GM12878 (cell line): ENCODE results near the gene ABCF1. TPM values are rescaled to one million over a fixed set of nuclear protein-coding genes. Genes with fewer than 3 reads are reported as not detected.

ENCODE experiments used
- ATAC-seq: fragments of 200-7000 bp; cut with Tn5 transposase; 3 replicates; pipeline ENCODE4 v1.9.1; 2020; ENCODE audit warnings: mild to moderate bottlenecking, moderate library complexity
- BruUV-seq: library from RNA; stranded (reverse); fragments of 400-500 nt; replicated peaks from 2 replicates; lab custom pipeline; 2021; lab: Mats Ljungman, UMichigan
- CTCF ChIA-PET: fragments of 300-600 bp; sonication (Branson Sonifier 250); formaldehyde crosslinking; extraction: SDS; loops from one replicate; lab custom pipeline; 2021; ENCODE audit warnings: inconsistent platforms; lab: Yijun Ruan, JAX
- POLR2A ChIA-PET: fragments of 350-600 bp; formaldehyde crosslinking; extraction: SDS; loops from one replicate; lab custom pipeline; 2021; ENCODE audit warnings: inconsistent platforms; lab: Charles Lee
- RAD21 ChIA-PET: fragments of 300-600 bp; sonication (Branson Sonifier 250); formaldehyde crosslinking; loops from one replicate; lab custom pipeline; 2023; ENCODE audit warnings: antibody characterized with exemption; ENCODE audit not compliant: unreplicated experiment; lab: Charles Lee
- SMC1A ChIA-PET: fragments of 300-600 bp; sonication (Branson Sonifier 250); formaldehyde crosslinking; loops from one replicate; lab custom pipeline; 2023; ENCODE audit not compliant: unreplicated experiment, uncharacterized antibody; lab: Charles Lee
- DNase-seq: peaks from one replicate; pipeline ENCODE4 v3.0.0-alpha.2; 2011; ENCODE audit warnings: low read depth, low spot score
- FAIRE-seq: peaks from 3 replicates; lab custom pipeline; 2011; peaks lifted over from hg19 to GRCh38; lab: Jason Lieb, UNC
- H2AFZ ChIP-seq: 2 replicates; pipeline ENCODE4 v1.6.0; 2011; ENCODE audit warnings: low read depth, low read length, control low read depth; ENCODE audit not compliant: control insufficient read depth
- H3K27ac ChIP-seq: 2 replicates; pipeline ENCODE4 v1.5.1; 2011; ENCODE audit warnings: control low read depth; ENCODE audit not compliant: control insufficient read depth, insufficient read depth
- H3K27me3 ChIP-seq, 2 experiments: replicated peaks in 1 of 2; 2 replicates each; pipeline versions ENCODE4 v1.6.0 to v1.6.1; 2011; ENCODE audit warnings: low read length in 1 of 2; ENCODE audit not compliant: control insufficient read depth in 2 of 2, insufficient read depth in 2 of 2
- H3K36me3 ChIP-seq, 2 experiments: 2 replicates each; pipeline ENCODE4 v1.5.1; 2011; ENCODE audit warnings: low read length in 1 of 2; ENCODE audit not compliant: control insufficient read depth in 2 of 2, insufficient read depth in 2 of 2
- H3K4me1 ChIP-seq: 2 replicates; pipeline ENCODE4 v1.6.1; 2011; ENCODE audit warnings: mild to moderate bottlenecking, low read length, moderate library complexity, mixed read lengths; ENCODE audit not compliant: control insufficient read depth, insufficient read depth
- H3K4me2 ChIP-seq: 2 replicates; pipeline ENCODE4 v1.6.0; 2011; ENCODE audit warnings: control low read depth; ENCODE audit not compliant: control insufficient read depth, insufficient read depth
- H3K4me3 ChIP-seq: fragments of 200-600 bp; sonication (generic); 2 replicates; pipeline ENCODE4 v1.5.1; 2016
- H3K79me2 ChIP-seq: 2 replicates; pipeline ENCODE4 v1.6.0; 2011; ENCODE audit warnings: low read length; ENCODE audit not compliant: control insufficient read depth, insufficient read depth
- H3K9ac ChIP-seq: 2 replicates; pipeline ENCODE4 v1.8.0; 2011; ENCODE audit warnings: low read length, control low read depth, mixed read lengths; ENCODE audit not compliant: control insufficient read depth, insufficient read depth
- H3K9me3 ChIP-seq: replicated peaks from 3 replicates; pipeline ENCODE4 v1.5.1; 2011; ENCODE audit warnings: mild to moderate bottlenecking, low read length; ENCODE audit not compliant: control insufficient read depth, insufficient read depth
- H4K20me1 ChIP-seq: 2 replicates; pipeline ENCODE4 v1.6.0; 2011; ENCODE audit not compliant: control insufficient read depth, insufficient read depth
- CBX3 ChIP-seq: fragments of 200-600 bp; sonication (generic); IDR thresholded peaks from 2 replicates; pipeline ENCODE4 v1.6.1; 2016; ENCODE audit warnings: low read depth, borderline replicate concordance
- IRF4 ChIP-seq: IDR thresholded peaks from 2 replicates; pipeline ENCODE4 v1.6.1; 2011; ENCODE audit warnings: low read depth, low read length
- PML ChIP-seq: IDR thresholded peaks from 2 replicates; pipeline ENCODE4 v1.6.1; 2012; ENCODE audit warnings: low read length, inconsistent platforms
- POLR2A ChIP-seq: IDR thresholded peaks from 2 replicates; pipeline ENCODE4 v1.6.1; 2011; ENCODE audit warnings: low read depth, mild to moderate bottlenecking, low read length
- POU2F2 ChIP-seq: IDR thresholded peaks from 3 replicates; pipeline ENCODE4 v1.6.1; 2011; ENCODE audit warnings: low read depth, mild to moderate bottlenecking, low read length, borderline replicate concordance
- SMAD5 ChIP-seq: IDR thresholded peaks from 2 replicates; pipeline ENCODE4 v1.6.1; 2016; ENCODE audit warnings: antibody characterized with exemption, low read depth
- ZNF274 ChIP-seq: IDR thresholded peaks from one replicate; pipeline ENCODE4 v1.8.0; 2011; ENCODE audit not compliant: insufficient read length, insufficient read depth
- ZSCAN29 ChIP-seq: fragments of 450-650 bp; IDR thresholded peaks from 2 replicates; pipeline ENCODE4 v1.6.1; 2017; ENCODE audit warnings: mild to moderate bottlenecking, moderate library complexity
- WGBS: methylation state at CpG from one replicate; pipeline ENCODE4 v1.1.6; 2016; ENCODE audit warnings: low lambda C conversion rate; ENCODE audit not compliant: insufficient replicate concordance, insufficient coverage; ENCODE audit errors: missing lambda C conversion rate; 5-methylcytosine and 5-hydroxymethylcytosine counted together
- in situ Hi-C: fragments of 300-500 bp; cut with MboI; formaldehyde crosslinking; loops from 9 replicates; pipeline ENCODE4 v1.14.3; 2018; ENCODE audit warnings: mixed read lengths
- intact Hi-C: fragments of 100-400 bp; cut with micrococcal nuclease; formaldehyde crosslinking; loops from one replicate; pipeline ENCODE4 v1.14.2; 2022; ENCODE audit not compliant: unreplicated experiment
- polyA plus RNA-seq, 11 experiments: library from polyadenylated mRNA; depleted of rRNA in 4 of 11; unstranded in 6 of 11; stranded (reverse) in 5 of 11; fragments of >200 nt; fragmentation: Nextera tagmentation in 4 of 11; fragmentation: Illumina TruSeq in 1 of 11; extraction: Ambion mirVana in 4 of 11; extraction: Trizol in 1 of 11; gene quantifications; 1 replicate in 1 of 11; 2 replicates in 10 of 11; pipeline versions ENCODE4 v1.2.1 to v1.2.3, GENCODE V29; 2011 to 2016; ENCODE audit warnings: inconsistent platforms in 2 of 11, missing spikeins in 2 of 11, low read depth in 1 of 11
- total RNA-seq, 4 experiments: library from RNA; depleted of rRNA in 3 of 4; stranded (reverse); fragments of >200 nt in 3 of 4; fragmentation: Illumina TruSeq in 1 of 4; extraction: Trizol in 1 of 4; gene quantifications; 2 replicates each; pipeline versions ENCODE4 v1.2.1 to v1.2.3, GENCODE V29; 2013 to 2021

The ABCF1 gene
- total and polyA plus RNA-seq, 10 of the 15 experiments (the other 5 are each of a cell fraction or from before 2014, with no cell fraction given): 21.3 to 79.6 (median 55.9) TPM

DNA sequence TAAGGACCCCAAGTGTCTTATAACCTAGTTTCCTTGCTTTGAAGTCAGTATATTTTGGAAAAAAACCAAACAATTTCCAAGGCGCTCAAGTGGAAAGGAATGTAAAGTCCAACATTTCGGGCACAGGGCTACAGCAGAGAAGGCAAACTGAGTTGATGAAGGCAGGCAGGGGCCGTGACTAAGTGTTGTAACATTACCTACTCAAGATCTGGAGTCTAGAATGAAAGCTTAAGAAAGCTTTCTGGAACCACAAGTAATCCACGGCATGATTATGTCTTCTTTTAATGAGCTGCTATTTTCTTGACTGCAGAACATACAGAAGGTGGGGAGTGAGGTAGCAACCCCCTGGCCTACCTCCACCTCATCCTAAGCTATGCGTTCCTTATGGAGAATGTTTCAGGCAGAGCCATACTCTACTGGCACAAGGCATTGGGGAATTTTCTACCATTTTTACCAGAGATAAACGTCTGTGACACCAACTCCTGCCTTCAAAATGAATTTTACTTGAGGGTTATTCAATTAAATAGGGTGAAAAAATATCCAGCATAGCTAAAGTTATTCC is 41.5 kb downstream of the ABCF1 start:
- Histone ChIP-seq H3K9ac (no peak overlapping the region), H3K36me3 (peaks cover 1 to 48% of the 10 kb centered on the region in 2 experiments), H3K79me2 (peaks cover 41% of the 10 kb centered on the region), H2AFZ (no peak overlapping the region), H3K27me3 (no peaks in the 10 kb centered on the region), H3K4me2 (peak overlapping the region; percentile 39), H3K27ac (no peak overlapping the region), H4K20me1 (0 out of 2 replicates have a peak, but pooled peaks cover 8% of the 10 kb centered on the region), H3K9me3 (no peaks in the 10 kb centered on the region; the same call in 2 of the 3 replicates), H3K4me1 (peaks cover 3% of the 10 kb centered on the region), H3K4me3 (no peak overlapping the region)
- intact Hi-C loops: no loop called here
- no peak for TF ChIP-seq ZSCAN29
- peak; percentile 63 for TF ChIP-seq POLR2A
- no peak for TF ChIP-seq CBX3
- no peak for TF ChIP-seq IRF4
- no peak for TF ChIP-seq ZNF274
- no peak for TF ChIP-seq POU2F2
- TF ChIP-seq SMAD5: peak; percentile 46; the same call in 1 of the 2 replicates
- TF ChIP-seq PML: peak; percentile 48; the same call in 1 of the 2 replicates
- POLR2A ChIA-PET: interaction anchor here (0.6 to 2.0 kb wide), 13 partner anchors 10 to 533 kb away, joined by 3 to 11 read pairs (median 4); partner anchors contain the start of genes ABCF1, C6orf136, GNL1 and PRR3
- WGBS: 69% methylated on average over 6 of the region's 6 CpGs
- RAD21 ChIA-PET: interaction anchor here (0.9 to 2.2 kb wide), 5 partner anchors 42 to 131 kb away, joined by 3 to 7 read pairs (median 5); partner anchors contain the start of genes ABCF1 and MDC1
- DNase-seq: no peak
- no peak for FAIRE-seq
- CTCF ChIA-PET: interaction anchor here (0.6 to 4.2 kb wide), 18 partner anchors 8 to 474 kb away, joined by 3 to 41 read pairs (median 6); partner anchors contain the start of gene DHX16
- ATAC-seq: no peak
- SMC1A ChIA-PET: interaction anchor here (0.8 to 3.5 kb wide), 15 partner anchors 8 to 475 kb away, joined by 3 to 19 read pairs (median 5); partner anchors contain the start of gene PRR3
- BruUV-seq: no TSS peak
- in situ Hi-C loops: no loop called here
